OCI-LY7 (cell line): ENCODE results near the gene ETV5.

Experiments used
- EZH2phosphoT487 ChIP-seq: fragments of 200-600 bp; sonication (generic); IDR thresholded peaks from 2 replicates; pipeline ENCODE4 v1.6.1; 2018; ENCODE audit warnings: low read depth, borderline replicate concordance, mild to moderate bottlenecking, mixed run types, antibody characterized with exemption, low read length, moderate library complexity, mixed read lengths
- TF ChIP-seq, protein P1 (sequence below): fragments of 200-600 bp; sonication (generic); conservative IDR thresholded peaks from 2 replicates; pipeline ENCODE4 v1.5.1; 2014; ENCODE audit warnings: mild to moderate bottlenecking, antibody characterized with exemption, low read length, moderate library complexity, mixed read lengths

DNA sequence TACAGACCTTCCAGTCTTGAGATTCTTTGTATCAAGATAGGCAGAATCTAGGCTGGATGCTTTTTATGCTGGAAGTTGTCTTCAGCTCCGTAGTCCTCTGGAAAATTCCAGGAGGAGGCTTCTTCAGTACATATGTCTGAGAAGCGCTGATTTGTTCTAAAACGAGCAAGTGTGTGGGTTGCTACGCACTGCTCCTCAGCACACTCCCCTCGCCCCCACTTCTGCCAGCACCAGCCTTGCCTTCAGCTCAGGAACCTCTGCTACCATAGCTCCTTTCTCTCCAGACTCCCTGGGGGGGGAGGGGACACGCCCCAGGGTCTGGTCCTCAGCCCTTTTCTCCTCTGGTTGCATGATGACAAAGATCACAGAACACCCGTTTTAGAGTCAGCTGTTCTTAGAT lies 95.6 kb downstream of the ETV5 start:
- TF ChIP-seq, protein P1, sequence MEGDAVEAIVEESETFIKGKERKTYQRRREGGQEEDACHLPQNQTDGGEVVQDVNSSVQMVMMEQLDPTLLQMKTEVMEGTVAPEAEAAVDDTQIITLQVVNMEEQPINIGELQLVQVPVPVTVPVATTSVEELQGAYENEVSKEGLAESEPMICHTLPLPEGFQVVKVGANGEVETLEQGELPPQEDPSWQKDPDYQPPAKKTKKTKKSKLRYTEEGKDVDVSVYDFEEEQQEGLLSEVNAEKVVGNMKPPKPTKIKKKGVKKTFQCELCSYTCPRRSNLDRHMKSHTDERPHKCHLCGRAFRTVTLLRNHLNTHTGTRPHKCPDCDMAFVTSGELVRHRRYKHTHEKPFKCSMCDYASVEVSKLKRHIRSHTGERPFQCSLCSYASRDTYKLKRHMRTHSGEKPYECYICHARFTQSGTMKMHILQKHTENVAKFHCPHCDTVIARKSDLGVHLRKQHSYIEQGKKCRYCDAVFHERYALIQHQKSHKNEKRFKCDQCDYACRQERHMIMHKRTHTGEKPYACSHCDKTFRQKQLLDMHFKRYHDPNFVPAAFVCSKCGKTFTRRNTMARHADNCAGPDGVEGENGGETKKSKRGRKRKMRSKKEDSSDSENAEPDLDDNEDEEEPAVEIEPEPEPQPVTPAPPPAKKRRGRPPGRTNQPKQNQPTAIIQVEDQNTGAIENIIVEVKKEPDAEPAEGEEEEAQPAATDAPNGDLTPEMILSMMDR, result no peak
- TF ChIP-seq EZH2phosphoT487, result no peak
